ENCODE data around the gene MBD5. TPM values are rescaled to one million over a fixed set of nuclear protein-coding genes. Genes with fewer than 3 reads are reported as not detected.
A peak's percentile ranks its signal among the peaks of the same experiment; 100 is the strongest.

MBD5 gene
- total RNA-seq, 4 donors from 2014 or later, result 51.2 to 85.9 (median 72.6) TPM

DNA sequence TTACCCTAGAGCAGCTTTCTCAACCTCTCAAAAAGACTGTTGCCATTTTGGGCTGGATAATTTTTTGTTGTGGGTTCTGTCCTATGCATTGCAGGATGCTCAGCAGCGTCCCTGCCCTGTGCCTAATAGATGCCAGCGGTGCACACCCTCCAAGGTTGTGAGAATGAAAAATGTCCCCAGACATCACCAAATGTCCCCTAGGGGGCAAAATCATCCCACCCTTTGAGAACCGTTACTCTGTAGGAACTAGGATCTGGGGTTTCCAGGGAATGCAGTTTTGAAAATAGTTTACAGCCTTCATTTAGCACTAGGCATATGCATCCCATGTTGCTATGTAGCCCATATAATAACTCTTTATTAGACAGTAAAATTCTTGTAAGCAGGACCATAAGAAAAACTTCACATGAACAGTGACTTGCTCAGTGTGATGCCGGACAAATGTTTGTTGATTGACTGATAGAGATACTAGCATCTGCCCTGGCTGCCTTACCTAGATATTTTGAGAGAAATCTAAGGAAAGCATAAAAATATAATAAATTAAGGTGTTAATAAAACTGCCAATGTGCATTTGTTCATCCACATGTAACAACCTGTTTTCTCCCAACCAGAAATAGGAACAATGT lies 544.5 kb downstream of the MBD5 start:
- Histone ChIP-seq H3K4me1 (no peaks in the 10 kb centered on the region), H3K4me3 (replicated peaks in 1 of 3) (no peak overlapping the region), H3K27ac (no peak overlapping the region), H3K27me3 (no peaks in the 10 kb centered on the region), H3K9me3 (no peaks in the 10 kb centered on the region), H3K36me3 (no peaks in the 10 kb centered on the region)
- intact Hi-C loops (cut with DNase I), result no loop called here
- WGBS, 2 donors, result 66 to 77% methylated on average over 4 of the region's 4 CpGs
- TF ChIP-seq CTCF (IDR thresholded peaks at IDR 0.05) (peak in 3 of 6 experiments; percentile 11 to 20 (median 12)), POLR2A (IDR thresholded peaks at IDR 0.05) (no peak)
- DNase-seq, result no peak

Small RNA genes within 50 kb of the gene (small RNA-seq; reads per million reads assigned to genes)
- gene RF00554, result not detected

Other genes with a start within 250 kb of the MBD5 start
- gene ACVR2A, start 176.1 kb upstream of the MBD5 start, total RNA-seq, result 10 to 100 TPM; 18.4 to 34.9 (median 24.8) TPM
- 10 to 100 TPM; 62.5 to 89.2 (median 76.5) TPM for gene ORC4, start 354 bp upstream of the MBD5 start, total RNA-seq

Measured in thyroid gland (tissue), 4 donors.